H9 (cell line): ENCODE data around the gene ASPG. TPM values are rescaled to one million over a fixed set of nuclear protein-coding genes. Genes with fewer than 3 reads are reported as not detected.

Source experiments
- DNase-seq: peaks from one replicate; pipeline ENCODE4 v3.0.0-alpha.2; 2017
- H2AFZ ChIP-seq: one replicate; pipeline ENCODE4 v1.6.1; 2013; ENCODE audit warnings: mild to moderate bottlenecking, low read length, control low read depth, moderate library complexity
- H2AK5ac ChIP-seq: 2 replicates; pipeline ENCODE4 v1.6.1; 2013; ENCODE audit warnings: low read length, control low read depth, mixed read lengths; ENCODE audit not compliant: insufficient read length
- H2BK120ac ChIP-seq: one replicate; pipeline ENCODE4 v1.6.1; 2013; ENCODE audit warnings: low read depth, mild to moderate bottlenecking, low read length, control low read depth, inconsistent platforms; ENCODE audit not compliant: poor library complexity, severe bottlenecking
- H2BK12ac ChIP-seq: 2 replicates; pipeline ENCODE4 v1.6.1; 2013; ENCODE audit warnings: low read length, control low read depth, mixed read lengths, low read depth; ENCODE audit not compliant: insufficient read length
- H2BK15ac ChIP-seq: 2 replicates; pipeline ENCODE4 v1.6.1; 2013; ENCODE audit warnings: low read depth, low read length, control low read depth
- H2BK20ac ChIP-seq: one replicate; pipeline ENCODE4 v1.6.1; 2013; ENCODE audit warnings: low read depth, mild to moderate bottlenecking, low read length, control low read depth, inconsistent platforms; ENCODE audit not compliant: poor library complexity, severe bottlenecking
- H2BK5ac ChIP-seq: 2 replicates; pipeline ENCODE4 v1.6.1; 2013; ENCODE audit warnings: low read length, control low read depth, mixed read lengths; ENCODE audit not compliant: insufficient read length
- H3K14ac ChIP-seq: 2 replicates; pipeline ENCODE4 v1.6.1; 2013; ENCODE audit warnings: low read length, control low read depth; ENCODE audit not compliant: insufficient read depth
- H3K18ac ChIP-seq: 2 replicates; pipeline ENCODE4 v1.6.1; 2013; ENCODE audit warnings: low read depth, mild to moderate bottlenecking, mixed read lengths, low read length, control low read depth; ENCODE audit not compliant: insufficient read length
- H3K23ac ChIP-seq: 2 replicates; pipeline ENCODE4 v1.6.1; 2013; ENCODE audit warnings: low read length, control low read depth, mixed read lengths, low read depth; ENCODE audit not compliant: insufficient read length
- H3K23me2 ChIP-seq: 2 replicates; pipeline ENCODE4 v1.6.1; 2013; ENCODE audit warnings: low read depth, mild to moderate bottlenecking, mixed read lengths, low read length, control low read depth; ENCODE audit not compliant: insufficient read length, poor library complexity, severe bottlenecking
- H3K27ac ChIP-seq: 2 replicates; pipeline ENCODE4 v1.5.1; 2013; ENCODE audit warnings: low read length, control low read depth, mixed read lengths, low read depth; ENCODE audit not compliant: insufficient read length
- H3K27me3 ChIP-seq: 2 replicates; pipeline ENCODE4 v1.6.1; 2013; ENCODE audit warnings: low read length, control low read depth, inconsistent platforms; ENCODE audit not compliant: insufficient read depth
- H3K4ac ChIP-seq: 2 replicates; pipeline ENCODE4 v1.6.1; 2013; ENCODE audit warnings: low read depth, mild to moderate bottlenecking, control low read depth, inconsistent platforms, low read length, moderate library complexity
- H3K4me1 ChIP-seq: 2 replicates; pipeline ENCODE4 v1.6.1; 2013; ENCODE audit warnings: low read length, control low read depth, inconsistent platforms; ENCODE audit not compliant: insufficient read depth
- H3K4me2 ChIP-seq: 2 replicates; pipeline ENCODE4 v1.6.1; 2013; ENCODE audit warnings: low read length, control low read depth, mixed read lengths; ENCODE audit not compliant: insufficient read length, insufficient read depth
- H3K56ac ChIP-seq: 2 replicates; pipeline ENCODE4 v1.6.1; 2013; ENCODE audit warnings: low read depth, mild to moderate bottlenecking, mixed read lengths, low read length, control low read depth; ENCODE audit not compliant: insufficient read length
- H3K79me1 ChIP-seq: 2 replicates; pipeline ENCODE4 v1.6.1; 2013; ENCODE audit warnings: low read depth, mild to moderate bottlenecking, moderate library complexity, low read length, control low read depth, inconsistent platforms; ENCODE audit not compliant: insufficient read depth, poor library complexity, severe bottlenecking
- H3K79me2 ChIP-seq: 2 replicates; pipeline ENCODE4 v1.6.1; 2013; ENCODE audit warnings: low read length, control low read depth, inconsistent platforms; ENCODE audit not compliant: insufficient read depth
- H3K9ac ChIP-seq: 2 replicates; pipeline ENCODE4 v1.6.1; 2013; ENCODE audit warnings: low read length, control low read depth, mixed read lengths; ENCODE audit not compliant: insufficient read length; ENCODE audit errors: extremely low read depth
- H3K9me3 ChIP-seq: one replicate; pipeline ENCODE4 v1.6.1; 2013; ENCODE audit warnings: low read depth, low read length, inconsistent platforms; ENCODE audit not compliant: control insufficient read depth
- H3T11ph ChIP-seq: one replicate; pipeline ENCODE4 v1.6.1; 2013; ENCODE audit warnings: mild to moderate bottlenecking, low read length, control low read depth, inconsistent platforms
- H4K20me1 ChIP-seq: one replicate; pipeline ENCODE4 v1.6.1; 2013; ENCODE audit not compliant: control insufficient read depth, insufficient read length, insufficient read depth
- H4K5ac ChIP-seq: 2 replicates; pipeline ENCODE4 v1.6.1; 2013; ENCODE audit warnings: low read depth, mild to moderate bottlenecking, mixed read lengths, low read length, control low read depth; ENCODE audit not compliant: insufficient read length
- H4K8ac ChIP-seq: replicated peaks from 2 replicates; pipeline ENCODE4 v1.6.1; 2013; ENCODE audit warnings: low read length, control low read depth, mixed read lengths, low read depth; ENCODE audit not compliant: insufficient read length
- H4K91ac ChIP-seq: 2 replicates; pipeline ENCODE4 v1.6.1; 2013; ENCODE audit warnings: low read depth, mild to moderate bottlenecking, moderate library complexity, mixed read lengths, low read length, control low read depth; ENCODE audit not compliant: insufficient read length
- H3K27ac Mint-ChIP-seq, 3 experiments: 2 replicates in 2 of 3; 3 replicates in 1 of 3; pipeline ENCODE4 v1.8.0; 2020 to 2021; ENCODE audit warnings: mixed read lengths in 3 of 3, mild to moderate bottlenecking in 1 of 3, moderate library complexity in 1 of 3
- H3K27me3 Mint-ChIP-seq: 2 replicates; pipeline ENCODE4 v1.8.0; 2021; ENCODE audit warnings: low read depth, mild to moderate bottlenecking, moderate library complexity, mixed read lengths
- H3K36me3 Mint-ChIP-seq, 3 experiments: 2 replicates in 2 of 3; 3 replicates in 1 of 3; pipeline ENCODE4 v1.8.0; 2020 to 2021; ENCODE audit warnings: low read depth in 3 of 3, mixed read lengths in 3 of 3; ENCODE audit not compliant: insufficient read depth in 1 of 3
- H3K4me1 Mint-ChIP-seq, 2 experiments: 2 replicates each; pipeline ENCODE4 v1.8.0; 2020; ENCODE audit warnings: mixed read lengths in 2 of 2
- H3K4me3 Mint-ChIP-seq, 2 experiments: 2 replicates in 1 of 2; 3 replicates in 1 of 2; pipeline ENCODE4 v1.8.0; 2020 to 2021; ENCODE audit warnings: mild to moderate bottlenecking in 2 of 2, mixed read lengths in 2 of 2, moderate library complexity in 1 of 2
- H3K9me3 Mint-ChIP-seq, 2 experiments: 2 replicates in 1 of 2; 3 replicates in 1 of 2; pipeline ENCODE4 v1.8.0; 2020; ENCODE audit warnings: mild to moderate bottlenecking in 2 of 2, mixed read lengths in 2 of 2, moderate library complexity in 1 of 2
- WGBS: extraction: QIAGEN DNeasy Blood & Tissue Kit; methylation state at CpG from one replicate; pipeline ENCODE4 v1.1.7; 2013; ENCODE audit warnings: missing lambda C conversion rate, low lambda C conversion rate, mixed read lengths; ENCODE audit not compliant: insufficient read length; ENCODE audit errors: extremely low coverage; 5-methylcytosine and 5-hydroxymethylcytosine counted together
- total RNA-seq: library from RNA; stranded (reverse); gene quantifications from 2 replicates; pipeline ENCODE4 v1.2.1, GENCODE V29; 2021
- TF ChIP-seq, protein P1 (sequence below): fragments of 200-600 bp; sonication (generic); conservative IDR thresholded peaks from 3 replicates; pipeline ENCODE4 v1.8.0; 2021; ENCODE audit warnings: antibody characterized with exemption, mild to moderate bottlenecking

Gene ASPG
- total RNA-seq, 1 experiment from 2014 or later: 0.33 TPM

DNA sequence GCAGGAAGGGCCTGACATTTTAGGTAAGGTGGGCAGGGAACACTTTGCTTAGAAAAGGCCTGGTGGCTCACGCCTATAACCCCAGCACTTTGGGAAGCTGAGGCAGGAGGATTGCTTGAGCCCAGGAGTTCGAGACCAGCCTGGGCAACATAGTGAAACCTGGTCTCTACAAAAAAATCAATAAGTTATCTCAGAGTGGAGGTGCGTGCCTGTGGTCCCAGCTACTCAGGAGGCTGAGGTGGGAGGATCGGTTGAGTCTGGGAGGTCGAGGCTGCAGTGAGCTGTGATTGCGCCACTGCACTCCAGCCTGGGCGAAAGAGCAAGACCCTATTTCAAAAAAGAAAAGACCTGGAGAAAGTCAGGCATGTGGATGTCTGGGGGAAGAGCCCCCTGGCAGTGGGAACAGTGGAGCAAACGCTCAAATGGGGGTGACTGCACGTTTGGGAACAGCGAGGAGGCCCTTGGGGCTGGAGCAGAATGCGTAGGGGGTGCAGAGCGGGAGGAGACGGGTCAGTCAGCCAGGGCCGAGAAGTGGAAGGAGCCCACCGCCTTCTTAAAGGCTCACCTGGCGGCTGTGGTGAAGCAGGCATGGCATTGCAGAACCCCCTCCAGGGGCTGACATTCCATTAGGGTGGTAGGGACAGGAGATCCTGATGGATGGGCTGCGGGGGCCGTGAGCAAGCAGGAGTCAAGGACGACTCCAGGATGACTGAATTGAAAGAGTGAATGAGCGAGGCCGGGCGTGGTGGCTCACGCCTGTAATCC lies 46.6 kb downstream of the ASPG start:
- Mint-ChIP-seq H3K36me3 (peaks cover 1 to 11% (median 7%) of the 10 kb centered on the region in 3 experiments; a peak in 4 of 7 replicates), H3K4me1 (peaks cover 9 to 17% of the 10 kb centered on the region in 2 experiments), H3K27me3 (peaks cover 69% of the 10 kb centered on the region), H3K4me3 (no peak overlapping the region; a peak in 1 of 5 replicates), H3K27ac (no peak overlapping the region; a peak in 1 of 7 replicates), H3K9me3 (peaks cover 22% of the 10 kb centered on the region in 2 experiments)
- Histone ChIP-seq H2BK120ac (no peak overlapping the region), H3T11ph (no peak overlapping the region), H3K23ac (no peak overlapping the region), H3K56ac (no peak overlapping the region), H2BK15ac (no peak overlapping the region), H3K4ac (no peak overlapping the region), H3K23me2 (peaks cover 13% of the 10 kb centered on the region), H3K9ac (no peak overlapping the region), H3K4me1 (no peaks in the 10 kb centered on the region), H4K91ac (no peak overlapping the region), H3K27ac (no peak overlapping the region), H2BK5ac (no peak overlapping the region), H3K18ac (no peak overlapping the region), H3K9me3 (no peaks in the 10 kb centered on the region), H3K27me3 (peaks cover 16% of the 10 kb centered on the region), H3K14ac (no peak overlapping the region), H2AFZ (no peak overlapping the region), H4K5ac (no peak overlapping the region), H2BK20ac (no peak overlapping the region), H3K79me1 (no peaks in the 10 kb centered on the region), H4K8ac (no peak overlapping the region), H3K79me2 (no peaks in the 10 kb centered on the region), H2BK12ac (no peak overlapping the region), H2AK5ac (no peak overlapping the region), H4K20me1 (peaks cover 2% of the 10 kb centered on the region), H3K4me2 (no peak overlapping the region)
- TF ChIP-seq, protein P1, sequence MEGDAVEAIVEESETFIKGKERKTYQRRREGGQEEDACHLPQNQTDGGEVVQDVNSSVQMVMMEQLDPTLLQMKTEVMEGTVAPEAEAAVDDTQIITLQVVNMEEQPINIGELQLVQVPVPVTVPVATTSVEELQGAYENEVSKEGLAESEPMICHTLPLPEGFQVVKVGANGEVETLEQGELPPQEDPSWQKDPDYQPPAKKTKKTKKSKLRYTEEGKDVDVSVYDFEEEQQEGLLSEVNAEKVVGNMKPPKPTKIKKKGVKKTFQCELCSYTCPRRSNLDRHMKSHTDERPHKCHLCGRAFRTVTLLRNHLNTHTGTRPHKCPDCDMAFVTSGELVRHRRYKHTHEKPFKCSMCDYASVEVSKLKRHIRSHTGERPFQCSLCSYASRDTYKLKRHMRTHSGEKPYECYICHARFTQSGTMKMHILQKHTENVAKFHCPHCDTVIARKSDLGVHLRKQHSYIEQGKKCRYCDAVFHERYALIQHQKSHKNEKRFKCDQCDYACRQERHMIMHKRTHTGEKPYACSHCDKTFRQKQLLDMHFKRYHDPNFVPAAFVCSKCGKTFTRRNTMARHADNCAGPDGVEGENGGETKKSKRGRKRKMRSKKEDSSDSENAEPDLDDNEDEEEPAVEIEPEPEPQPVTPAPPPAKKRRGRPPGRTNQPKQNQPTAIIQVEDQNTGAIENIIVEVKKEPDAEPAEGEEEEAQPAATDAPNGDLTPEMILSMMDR: no peak
- no CpG with 5 or more reads among the region's 23 CpGs for WGBS
- no peak for DNase-seq
